Adrenal gland (tissue), 12 donors: ENCODE data around the gene FN3K. TPM values are rescaled to one million over a fixed set of nuclear protein-coding genes. Genes with fewer than 3 reads are reported as not detected.

Source experiments
- DNase-seq, 7 donors: peaks; one replicate each; pipeline ENCODE4 v3.0.0-alpha.2; 2019 to 2020
- H3K27ac ChIP-seq, 5 donors: fragments of 200-600 bp; sonication (generic) in 4 of 5; 1 replicate in 3 of 5; 2 replicates in 2 of 5; pipeline versions ENCODE4 v1.5.1 to v1.8.0; 2016 to 2020; ENCODE audit warnings: mild to moderate bottlenecking in 1 of 5
- H3K27me3 ChIP-seq: fragments of 200-600 bp; 2 replicates; pipeline ENCODE4 v1.8.0; 2021
- H3K36me3 ChIP-seq, 2 donors: fragments of 200-600 bp; replicated peaks in 1 of 2; 1 replicate in 1 of 2; 2 replicates in 1 of 2; pipeline versions ENCODE4 v1.5.1 to v1.8.0; 2018 to 2022
- H3K4me1 ChIP-seq, 2 donors: fragments of 200-600 bp; replicated peaks in 1 of 2; 1 replicate in 1 of 2; 2 replicates in 1 of 2; pipeline versions ENCODE4 v1.5.1 to v1.8.0; 2018 to 2021
- H3K4me3 ChIP-seq, 4 donors: fragments of 200-600 bp; sonication (generic) in 3 of 4; one replicate each; pipeline ENCODE4 v1.5.1; 2016 to 2018
- H3K9me3 ChIP-seq, 3 donors: fragments of 200-600 bp; sonication (generic) in 1 of 3; replicated peaks in 1 of 3; 1 replicate in 2 of 3; 2 replicates in 1 of 3; pipeline versions ENCODE4 v1.5.1 to v1.8.0; 2016 to 2021
- POLR2A ChIP-seq, 2 donors: fragments of 450-650 bp; IDR thresholded peaks; one replicate each; pipeline ENCODE4 v1.6.1; 2017; ENCODE audit warnings: antibody characterized with exemption in 2 of 2, mild to moderate bottlenecking in 2 of 2, moderate library complexity in 1 of 2
- WGBS, 4 donors: extraction: QIAGEN DNeasy Blood & Tissue Kit in 2 of 4; methylation state at CpG; one replicate each; pipeline versions ENCODE4 v1.1.5 to v1.1.7; 2013 to 2017; 5-methylcytosine and 5-hydroxymethylcytosine counted together
- intact Hi-C, 2 donors: fragments of 100-400 bp; cut with DNase I; formaldehyde crosslinking; loops; one replicate each; pipeline versions ENCODE4 v1.14.1 to v1.15.0; 2022 to 2023
- polyA plus RNA-seq, 3 donors: library from polyadenylated mRNA; stranded (reverse); fragments of 200-250 nt in 2 of 3; fragments of 350-450 nt in 1 of 3; fragmentation: Illumina TruSeq in 1 of 3; extraction: RNeasy Lipid Tissue Mini Kit (QIAGEN cat#74804) in 1 of 3; gene quantifications; one replicate each; pipeline ENCODE4 v1.2.3, GENCODE V29; 2013 to 2014
- total RNA-seq, 9 donors: library from RNA; depleted of rRNA in 4 of 9; stranded (reverse); fragments of >200 nt in 4 of 9; fragments of 120-200 nt in 1 of 9; fragmentation: NEBNext Ultra II Directional in 1 of 9; extraction: Animal tissue kit (Norgen Biotek cat#: 25700) in 1 of 9; gene quantifications; one replicate each; pipeline versions ENCODE4 v1.1.0 to v1.2.4, GENCODE V29; 2013 to 2023
- TF ChIP-seq, protein P1 (sequence below), 6 experiments: fragments of 450-650 bp in 4 of 6; fragments of 200-600 bp in 2 of 6; sonication (generic) in 1 of 6; IDR thresholded peaks; 1 replicate in 5 of 6; 2 replicates in 1 of 6; pipeline versions ENCODE4 v1.5.1 to v1.8.0; 2016 to 2021; ENCODE audit warnings: antibody characterized with exemption in 6 of 6, mild to moderate bottlenecking in 2 of 6, moderate library complexity in 1 of 6
- donor health status: healthy with polysubstance abuse.
- donor health status: Bipolar disorder and iron deficiency.
- donor health status: DM: yes; HTN: yes; CAD: no.
- donor health status: DM: no; HTN: no; CAD: no.
- donor health status: DM: no; HTN: no; CAD: no.
- donor health status: DM: yes; HTN: yes; CAD: no.

The FN3K gene
- total and polyA plus RNA-seq, 12 donors, result 16.0 to 136 (median 40.8) TPM

- Histone ChIP-seq H3K27ac (no peak overlapping the region), H3K4me1 (peaks cover 8 to 10% of the 10 kb centered on the region in 2 donors), H3K27me3 (no peaks in the 10 kb centered on the region), H3K36me3 (peaks cover 0 to 4% of the 10 kb centered on the region in 2 donors), H3K9me3 (no peaks in the 10 kb centered on the region), H3K4me3 (no peak overlapping the region)
- DNase-seq, result no peak
- intact Hi-C loops, result loop anchor here in 1 of 2 donors (10.0 kb wide), 1 partner anchor 110 kb away; the partner anchor contains the start of gene WDR45B
- TF ChIP-seq, protein P1, sequence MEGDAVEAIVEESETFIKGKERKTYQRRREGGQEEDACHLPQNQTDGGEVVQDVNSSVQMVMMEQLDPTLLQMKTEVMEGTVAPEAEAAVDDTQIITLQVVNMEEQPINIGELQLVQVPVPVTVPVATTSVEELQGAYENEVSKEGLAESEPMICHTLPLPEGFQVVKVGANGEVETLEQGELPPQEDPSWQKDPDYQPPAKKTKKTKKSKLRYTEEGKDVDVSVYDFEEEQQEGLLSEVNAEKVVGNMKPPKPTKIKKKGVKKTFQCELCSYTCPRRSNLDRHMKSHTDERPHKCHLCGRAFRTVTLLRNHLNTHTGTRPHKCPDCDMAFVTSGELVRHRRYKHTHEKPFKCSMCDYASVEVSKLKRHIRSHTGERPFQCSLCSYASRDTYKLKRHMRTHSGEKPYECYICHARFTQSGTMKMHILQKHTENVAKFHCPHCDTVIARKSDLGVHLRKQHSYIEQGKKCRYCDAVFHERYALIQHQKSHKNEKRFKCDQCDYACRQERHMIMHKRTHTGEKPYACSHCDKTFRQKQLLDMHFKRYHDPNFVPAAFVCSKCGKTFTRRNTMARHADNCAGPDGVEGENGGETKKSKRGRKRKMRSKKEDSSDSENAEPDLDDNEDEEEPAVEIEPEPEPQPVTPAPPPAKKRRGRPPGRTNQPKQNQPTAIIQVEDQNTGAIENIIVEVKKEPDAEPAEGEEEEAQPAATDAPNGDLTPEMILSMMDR (IDR thresholded peaks at IDR 0.05), result no peak
- TF ChIP-seq POLR2A (IDR thresholded peaks at IDR 0.05), result no peak
- 86 to 90% (median 89%) methylated on average over 19 of the region's 19 CpGs for WGBS, 4 donors
Measured at GRCh38 chr17:82754297-82755208, 19.1 kb downstream of the FN3K start.

- Histone ChIP-seq H3K27ac (no peak overlapping the region), H3K4me3 (no peak overlapping the region), H3K27me3 (no peaks in the 10 kb centered on the region), H3K9me3 (no peaks in the 10 kb centered on the region), H3K4me1 (peaks cover 8 to 10% of the 10 kb centered on the region in 2 donors), H3K36me3 (peaks cover 0 to 7% of the 10 kb centered on the region in 2 donors)
- 78 to 90% (median 85%) methylated on average over 7 of the region's 7 CpGs for WGBS, 4 donors
- DNase-seq, result no peak
- intact Hi-C loops, result loop anchor here in 1 of 2 donors (10.0 kb wide), 1 partner anchor 111 kb away; the partner anchor contains the start of gene WDR45B
- TF ChIP-seq, protein P1 (IDR thresholded peaks at IDR 0.05), result no peak
- TF ChIP-seq POLR2A (IDR thresholded peaks at IDR 0.05), result no peak
Measured at GRCh38 chr17:82756166-82756565, 20.8 kb downstream of the FN3K start.

GRCh38 chr17:82765371-82765770, 30.0 kb downstream of the FN3K start:
- Histone ChIP-seq H3K4me1 (no peaks in the 10 kb centered on the region), H3K4me3 (no peak overlapping the region), H3K36me3 (peaks cover 0 to 4% of the 10 kb centered on the region in 2 donors), H3K9me3 (no peaks in the 10 kb centered on the region), H3K27me3 (no peaks in the 10 kb centered on the region), H3K27ac (peak overlapping the region in 1 of 5 donors; percentile 10)
- 48 to 64% (median 60%) methylated on average over 4 to 13 of the region's 13 CpGs for WGBS, 4 donors
- TF ChIP-seq, protein P1 (IDR thresholded peaks at IDR 0.05), result no peak
- TF ChIP-seq POLR2A (IDR thresholded peaks at IDR 0.05), result no peak
- intact Hi-C loops, result no loop called here
- DNase-seq, result peak in 4 of 7 donors; percentile 52 to 72 (median 65)

DNA sequence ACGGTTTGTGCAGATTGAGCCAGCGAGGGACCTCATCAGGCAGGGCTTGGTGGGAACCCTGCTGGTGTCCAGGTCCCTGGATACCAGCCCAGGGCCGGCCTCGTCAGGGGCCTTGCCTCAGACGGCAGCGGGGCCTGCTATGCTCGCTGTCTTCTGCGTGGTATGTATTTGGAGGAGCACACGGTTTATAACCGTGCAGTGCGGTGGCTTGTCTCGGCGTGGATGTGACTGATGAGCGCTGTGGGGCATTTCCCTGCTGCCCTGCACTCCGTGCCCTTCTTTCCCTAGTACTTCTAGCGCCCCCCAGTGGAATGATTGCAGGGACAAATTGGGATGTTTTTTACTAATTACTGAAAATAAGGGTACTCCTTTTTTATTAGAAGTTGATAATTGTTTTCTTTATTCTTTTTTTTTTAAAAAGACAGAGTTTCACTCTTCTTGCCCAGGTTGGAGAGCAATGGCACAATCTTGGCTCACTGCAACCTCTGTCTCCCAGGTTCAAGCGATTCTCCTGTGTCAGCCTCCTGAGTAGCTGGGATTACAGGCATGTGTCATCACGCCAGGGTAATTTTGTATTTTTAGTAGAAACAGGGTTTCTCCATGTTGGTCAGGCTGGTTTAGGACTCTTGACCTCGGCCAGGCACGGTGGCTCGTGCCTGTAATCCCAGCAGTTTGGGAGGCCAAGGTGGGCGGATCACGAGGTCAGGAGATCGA, 31.8 kb downstream of the FN3K start:
- DNase-seq, result peak; percentile 70 to 83 (median 79)
- TF ChIP-seq, protein P1 (IDR thresholded peaks at IDR 0.05), result peak; percentile 61 to 77 (median 66)
- TF ChIP-seq POLR2A (IDR thresholded peaks at IDR 0.05), result no peak
- intact Hi-C loops, result no loop called here
- no peaks in the 10 kb centered on the region for H3K4me1 ChIP-seq
- H3K9me3 ChIP-seq, result no peaks in the 10 kb centered on the region
- H3K4me3 ChIP-seq, result no peak overlapping the region
- no peaks in the 10 kb centered on the region for H3K36me3 ChIP-seq
- no peaks in the 10 kb centered on the region for H3K27me3 ChIP-seq
- 55 to 69% (median 67%) methylated on average over 19 to 24 of the region's 24 CpGs for WGBS, 4 donors
- no peak overlapping the region for H3K27ac ChIP-seq
